ENCODE measurements around the gene FBXO48.

DNA sequence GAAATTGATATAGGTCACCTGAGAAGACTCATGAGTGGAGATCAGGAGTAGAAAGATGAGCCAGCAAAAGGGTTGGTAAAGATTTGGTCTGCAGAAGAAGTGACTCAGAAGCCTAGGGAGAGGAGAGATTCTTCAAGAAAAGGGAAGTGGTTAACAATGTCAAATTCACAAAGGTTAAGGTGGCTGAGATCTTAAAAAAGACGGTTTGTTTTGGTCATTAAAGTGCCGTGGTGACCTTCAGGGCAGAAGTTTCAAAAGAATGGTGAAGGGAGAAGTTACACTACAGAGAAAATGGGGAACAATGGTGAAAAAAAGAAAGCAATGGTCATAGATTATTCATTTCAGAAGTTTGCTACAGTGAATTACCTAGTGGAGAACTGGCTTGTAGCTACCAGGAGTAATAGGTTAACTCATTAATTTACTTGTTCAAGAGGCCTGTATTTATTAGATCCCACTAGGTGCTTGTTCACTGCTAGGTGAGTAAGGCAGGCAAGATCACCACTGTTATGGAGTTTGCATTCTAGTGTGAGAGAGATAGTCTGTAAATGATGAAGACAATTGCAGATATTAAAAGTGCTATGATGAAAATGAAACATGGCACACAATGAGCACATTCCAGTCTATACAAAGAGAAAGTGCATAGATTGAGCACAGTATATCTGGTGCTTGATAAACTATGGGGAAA, 43.0 kb downstream of the FBXO48 start:
- TF ChIP-seq CTCF (conservative IDR thresholded peaks at IDR 0.05 in 1 of 2, IDR thresholded peaks at IDR 0.05 in 1 of 2; ENCODE audit: extremely low read depth in 1 of 2, insufficient read depth in 1 of 2, low read depth in 1 of 2, low read length in 2 of 2) (no peak), EZH2 (IDR thresholded peaks at IDR 0.05; ENCODE audit: borderline replicate concordance, low read length) (no peak)
